RWPE1 (cell line): Measurements from ENCODE around the gene POLD4.

Source experiments
- CTCF ChIA-PET: fragments of 350-600 bp; sonication (Branson Sonifier 250); formaldehyde crosslinking; extraction: SDS; loops from one replicate; lab custom pipeline; 2021; lab: Yijun Ruan, JAX
- POLR2A ChIA-PET: fragments of 400-600 bp; formaldehyde crosslinking; extraction: SDS; loops from one replicate; lab custom pipeline; 2020; ENCODE audit warnings: antibody characterized with exemption; ENCODE audit not compliant: low non-redundant PET; lab: Yijun Ruan, JAX
- DNase-seq: peaks from one replicate; pipeline ENCODE4 v3.0.0; 2012; ENCODE audit warnings: low spot score
- H3K27ac ChIP-seq: fragments of 450-650 bp; 2 replicates; pipeline ENCODE4 v1.5.1; 2017
- CTCF ChIP-seq: fragments of 450-650 bp; conservative IDR thresholded peaks from 2 replicates; pipeline ENCODE4 v1.5.1; 2017; ENCODE audit warnings: low read depth, mild to moderate bottlenecking

The POLD4 gene

GRCh38 chr11:67371911-67372320 lies 18.6 kb upstream of the POLD4 start:
- ChIA-PET CTCF (interaction anchor here (0.6 to 4.8 kb wide), 5 partner anchors 10 to 102 kb away, joined by 3 to 52 read pairs (median 7); partner anchors contain the start of gene POLD4), POLR2A (no interaction called here)
- DNase-seq, result no peak
- H3K27ac ChIP-seq, result peak overlapping the region; percentile 97
- TF ChIP-seq CTCF, result no peak

GRCh38 chr11:67371189-67371910 lies 18.0 kb upstream of the POLD4 start:
- peak; percentile 55 for TF ChIP-seq CTCF
- ChIA-PET CTCF (interaction anchor here (0.8 to 4.8 kb wide), 7 partner anchors 9 to 20 kb away, joined by 3 to 52 read pairs (median 6); partner anchors contain the start of gene POLD4), POLR2A (no interaction called here)
- H3K27ac ChIP-seq, result peak overlapping the region; percentile 97
- no peak for DNase-seq

GRCh38 chr11:67370351-67371076 lies 17.2 kb upstream of the POLD4 start:
- CTCF ChIA-PET, result interaction anchor here (0.8 to 4.8 kb wide), 7 partner anchors 8 to 19 kb away, joined by 3 to 52 read pairs (median 6); partner anchors contain the start of gene POLD4
- POLR2A ChIA-PET, result no interaction called here
- no peak for DNase-seq
- TF ChIP-seq CTCF, result no peak
- H3K27ac ChIP-seq, result peak overlapping the region; percentile 97

- no peak for TF ChIP-seq CTCF
- DNase-seq, result no peak
- POLR2A ChIA-PET, result no interaction called here
- CTCF ChIA-PET, result interaction anchor here (0.5 to 4.8 kb wide), 6 partner anchors 11 to 52 kb away, joined by 3 to 52 read pairs (median 7); partner anchors contain the start of gene POLD4
- H3K27ac ChIP-seq, result peak overlapping the region; percentile 97
Measured at GRCh38 chr11:67369801-67370284, 16.5 kb upstream of the POLD4 start.

GRCh38 chr11:67369275-67369674 lies 15.9 kb upstream of the POLD4 start:
- peak overlapping the region; percentile 97 for H3K27ac ChIP-seq
- POLR2A ChIA-PET, result no interaction called here
- CTCF ChIA-PET, result interaction anchor here (0.5 to 3.0 kb wide), 2 partner anchors 13 to 51 kb away, joined by 3 to 16 read pairs; no protein-coding TSS in a partner anchor
- DNase-seq, result no peak
- no peak for TF ChIP-seq CTCF

- no peak for DNase-seq
- no peak for TF ChIP-seq CTCF
- H3K27ac ChIP-seq, result peak overlapping the region; percentile 66
- ChIA-PET POLR2A (no interaction called here), CTCF (interaction anchor here (3.0 kb wide), 1 partner anchor 14 kb away, joined by 16 read pairs; no protein-coding TSS in a partner anchor)
Measured at GRCh38 chr11:67368621-67369020, 15.3 kb upstream of the POLD4 start.
